ENCODE measurements around the gene MAGEA6.
"Not testable (repeated sequence)": the region's sequence is repeated elsewhere in the genome, so short reads cannot be mapped to it uniquely, and the experiment has no call there.

Gene MAGEA6

DNA sequence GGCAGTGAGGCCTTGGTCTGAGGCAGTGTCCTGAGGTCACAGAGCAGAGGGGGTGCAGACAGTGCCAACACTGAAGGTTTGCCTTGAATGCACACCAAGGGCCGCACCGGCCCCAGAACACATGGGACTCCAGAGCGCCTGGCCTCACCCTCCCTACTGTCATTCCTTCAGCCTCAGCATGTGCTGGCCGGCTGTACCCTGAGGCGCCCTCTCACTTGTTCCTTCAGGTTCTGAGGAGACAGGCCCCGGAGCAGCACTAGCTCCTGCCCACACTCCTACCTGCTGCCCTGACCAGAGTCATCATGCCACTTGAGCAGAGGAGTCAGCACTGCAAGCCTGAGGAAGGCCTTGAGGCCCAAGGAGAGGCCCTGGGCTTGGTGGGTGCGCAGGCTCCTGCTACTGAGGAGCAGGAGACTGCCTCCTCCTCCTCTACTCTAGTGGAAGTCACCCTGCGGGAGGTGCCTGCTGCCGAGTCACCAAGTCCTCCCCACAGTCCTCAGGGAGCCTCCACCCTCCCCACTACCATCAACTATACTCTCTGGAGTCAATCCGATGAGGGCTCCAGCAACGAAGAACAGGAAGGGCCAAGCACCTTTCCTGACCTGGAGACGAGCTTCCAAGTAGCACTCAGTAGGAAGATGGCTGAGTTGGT lies 33.5 kb downstream of the MAGEA6 start:
- H3K4me3 ChIP-seq (ENCODE audit: control insufficient read depth, low read depth, low read length) = no peak overlapping the region
- TF ChIP-seq, protein P1, sequence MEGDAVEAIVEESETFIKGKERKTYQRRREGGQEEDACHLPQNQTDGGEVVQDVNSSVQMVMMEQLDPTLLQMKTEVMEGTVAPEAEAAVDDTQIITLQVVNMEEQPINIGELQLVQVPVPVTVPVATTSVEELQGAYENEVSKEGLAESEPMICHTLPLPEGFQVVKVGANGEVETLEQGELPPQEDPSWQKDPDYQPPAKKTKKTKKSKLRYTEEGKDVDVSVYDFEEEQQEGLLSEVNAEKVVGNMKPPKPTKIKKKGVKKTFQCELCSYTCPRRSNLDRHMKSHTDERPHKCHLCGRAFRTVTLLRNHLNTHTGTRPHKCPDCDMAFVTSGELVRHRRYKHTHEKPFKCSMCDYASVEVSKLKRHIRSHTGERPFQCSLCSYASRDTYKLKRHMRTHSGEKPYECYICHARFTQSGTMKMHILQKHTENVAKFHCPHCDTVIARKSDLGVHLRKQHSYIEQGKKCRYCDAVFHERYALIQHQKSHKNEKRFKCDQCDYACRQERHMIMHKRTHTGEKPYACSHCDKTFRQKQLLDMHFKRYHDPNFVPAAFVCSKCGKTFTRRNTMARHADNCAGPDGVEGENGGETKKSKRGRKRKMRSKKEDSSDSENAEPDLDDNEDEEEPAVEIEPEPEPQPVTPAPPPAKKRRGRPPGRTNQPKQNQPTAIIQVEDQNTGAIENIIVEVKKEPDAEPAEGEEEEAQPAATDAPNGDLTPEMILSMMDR (IDR thresholded peaks at IDR 0.05; ENCODE audit: control insufficient read depth, insufficient read depth, low read depth, low read length, missing control alignments) = no peak

DNA sequence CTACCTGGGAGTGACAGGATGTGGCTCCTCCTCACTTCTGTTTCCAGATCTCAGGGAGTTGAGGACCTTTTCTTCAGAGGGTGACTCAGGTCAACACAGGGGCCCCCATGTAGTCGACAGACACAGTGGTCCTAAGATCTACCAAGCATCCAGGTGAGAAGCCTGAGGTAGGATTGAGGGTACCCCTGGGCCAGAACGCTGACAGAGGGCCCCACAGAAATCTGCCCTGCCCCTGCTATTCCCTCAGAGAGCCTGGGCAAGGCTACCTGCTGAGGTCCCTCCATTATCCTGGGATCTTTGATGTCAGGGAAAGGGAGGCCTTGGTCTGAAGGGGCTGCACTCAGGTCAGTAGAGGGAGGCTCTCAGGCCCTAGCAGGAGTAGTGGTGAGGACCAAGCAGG lies 34.4 kb downstream of the MAGEA6 start:
- no peak for DNase-seq (ENCODE audit: low read depth)
- no peak overlapping the region for H3K4me3 ChIP-seq (ENCODE audit: control insufficient read depth, low read depth, low read length)
- TF ChIP-seq, protein P1 (IDR thresholded peaks at IDR 0.05; ENCODE audit: control insufficient read depth, insufficient read depth, low read depth, low read length, missing control alignments) = no peak

More for the DNA sequence above, 33.5 kb downstream of the MAGEA6 start:
- DNase-seq (ENCODE audit: low read depth) = no peak

DNA sequence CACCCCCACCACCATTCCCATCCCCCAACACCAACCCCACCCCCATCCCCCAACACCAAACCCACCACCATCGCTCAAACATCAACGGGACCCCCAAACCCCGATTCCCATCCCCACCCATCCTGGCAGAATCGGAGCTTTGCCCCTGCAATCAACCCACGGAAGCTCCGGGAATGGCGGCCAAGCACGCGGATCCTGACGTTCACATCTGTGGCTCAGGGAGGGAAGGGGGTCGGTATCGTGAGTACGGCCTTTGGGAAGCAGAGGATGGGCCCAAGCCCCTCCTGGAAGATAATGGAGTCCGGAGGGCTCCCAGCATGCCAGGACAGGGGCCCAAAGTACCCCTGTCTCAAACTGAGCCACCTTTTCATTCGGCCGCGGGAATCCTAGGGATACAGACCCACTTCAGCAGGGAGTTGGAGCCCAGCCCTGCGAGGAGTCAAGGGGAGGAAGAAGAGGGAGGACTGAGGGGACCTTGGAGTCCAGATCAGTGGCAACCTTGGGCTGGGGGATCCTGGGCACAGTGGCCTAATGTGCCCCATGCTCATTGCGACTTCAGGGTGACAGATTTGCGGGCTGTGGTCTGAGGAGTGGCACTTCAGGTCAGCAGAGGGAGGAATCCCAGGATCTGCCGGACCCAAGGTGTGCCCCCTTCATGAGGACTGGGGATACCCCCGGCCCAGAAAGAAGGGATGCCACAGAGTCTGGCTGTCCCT lies 35.2 kb downstream of the MAGEA6 start:
- peak overlapping the region; percentile 10; the same call in 1 of the 2 replicates for H3K4me3 ChIP-seq (ENCODE audit: control insufficient read depth, low read depth, low read length)
- not testable (repeated sequence) for DNase-seq (ENCODE audit: low read depth)

DNA sequence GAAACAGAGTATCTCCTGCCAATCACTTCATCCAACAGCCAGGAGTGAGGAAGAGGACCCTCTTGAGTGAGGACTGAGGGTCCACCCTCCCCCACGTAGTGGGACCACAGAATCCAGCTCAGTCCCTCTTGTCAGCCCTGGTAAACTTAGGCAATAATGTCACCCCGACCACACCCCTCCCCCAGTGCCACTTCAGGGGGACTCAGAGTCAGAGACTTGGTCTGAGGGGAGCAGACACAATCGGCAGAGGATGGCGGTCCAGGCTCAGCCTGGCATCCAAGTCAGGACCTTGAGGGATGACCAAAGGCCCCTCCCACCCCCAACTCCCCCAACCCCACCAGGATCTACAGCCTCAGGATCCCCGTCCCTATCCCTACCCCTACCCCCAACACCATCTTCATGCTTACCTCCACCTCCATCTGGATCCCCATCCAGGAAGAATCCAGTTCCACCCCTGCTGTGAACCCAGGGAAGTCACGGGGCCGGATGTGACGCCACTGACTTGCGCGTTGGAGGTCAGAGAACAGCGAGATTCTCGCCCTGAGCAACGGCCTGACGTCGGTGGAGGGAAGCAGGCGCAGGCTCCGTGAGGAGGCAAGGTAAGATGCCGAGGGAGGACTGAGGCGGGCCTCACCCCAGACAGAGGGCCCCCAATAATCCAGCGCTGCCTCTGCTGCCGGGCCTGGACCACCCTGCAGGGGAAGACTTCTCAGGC lies 36.1 kb downstream of the MAGEA6 start, which contains the start of the genes CSAG1 and MAGEA12:
CSAG1 (minus strand) TSS at position 461 of the 715 bp plus-strand sequence. CDS start 1,261 bp downstream, outside the sequence.
MAGEA12 (plus strand) TSS at position 497 of the 715 bp plus-strand sequence. CDS start 2,405 bp downstream, outside the sequence.
- no peak for DNase-seq (ENCODE audit: low read depth)
- peak within 1 kb of the TSS; percentile 10 for H3K4me3 ChIP-seq (ENCODE audit: control insufficient read depth, low read depth, low read length)
- TF ChIP-seq, protein P1 (IDR thresholded peaks at IDR 0.05; ENCODE audit: control insufficient read depth, insufficient read depth, low read depth, low read length, missing control alignments) = no peak

DNA sequence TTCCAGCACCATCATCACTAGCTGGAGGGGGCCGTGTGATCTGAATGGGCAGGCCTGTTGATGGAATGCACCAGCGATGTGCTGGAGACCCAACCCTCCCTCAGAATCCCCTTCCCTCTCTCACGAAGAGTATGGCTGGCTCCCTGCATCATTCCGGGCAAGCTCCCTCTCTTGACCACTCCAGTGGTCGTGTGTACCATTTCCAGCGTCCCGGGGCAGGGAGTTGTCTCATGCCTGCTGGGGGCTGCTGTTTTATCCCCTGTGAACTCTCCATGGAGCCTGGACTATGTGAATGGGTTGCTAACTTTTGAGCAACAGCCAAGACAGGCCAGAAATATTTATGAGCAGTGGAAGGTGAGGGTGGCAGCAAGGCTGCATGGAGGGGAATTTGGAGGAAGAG lies 44.1 kb downstream of the MAGEA6 start:
- DNase-seq (ENCODE audit: low read depth) = no peak
- TF ChIP-seq, protein P1 (IDR thresholded peaks at IDR 0.05; ENCODE audit: control insufficient read depth, insufficient read depth, low read depth, low read length, missing control alignments) = no peak
- no peak overlapping the region for H3K4me3 ChIP-seq (ENCODE audit: control insufficient read depth, low read depth, low read length)

Data from AG09309 (cell line).